HG03439 (cell line): ENCODE measurements around the gene DLX2.

Experiments used
- ATAC-seq: cut with Tn5 transposase; IDR thresholded peaks from one replicate; pipeline ENCODE4 v1.9.1; 2021; ENCODE audit warnings: mild to moderate bottlenecking, moderate library complexity; ENCODE audit not compliant: unreplicated experiment

Gene DLX2

GRCh38 chr2:172094294-172095145, 8.2 kb downstream of the DLX2 start:
- no peak for ATAC-seq

DNA sequence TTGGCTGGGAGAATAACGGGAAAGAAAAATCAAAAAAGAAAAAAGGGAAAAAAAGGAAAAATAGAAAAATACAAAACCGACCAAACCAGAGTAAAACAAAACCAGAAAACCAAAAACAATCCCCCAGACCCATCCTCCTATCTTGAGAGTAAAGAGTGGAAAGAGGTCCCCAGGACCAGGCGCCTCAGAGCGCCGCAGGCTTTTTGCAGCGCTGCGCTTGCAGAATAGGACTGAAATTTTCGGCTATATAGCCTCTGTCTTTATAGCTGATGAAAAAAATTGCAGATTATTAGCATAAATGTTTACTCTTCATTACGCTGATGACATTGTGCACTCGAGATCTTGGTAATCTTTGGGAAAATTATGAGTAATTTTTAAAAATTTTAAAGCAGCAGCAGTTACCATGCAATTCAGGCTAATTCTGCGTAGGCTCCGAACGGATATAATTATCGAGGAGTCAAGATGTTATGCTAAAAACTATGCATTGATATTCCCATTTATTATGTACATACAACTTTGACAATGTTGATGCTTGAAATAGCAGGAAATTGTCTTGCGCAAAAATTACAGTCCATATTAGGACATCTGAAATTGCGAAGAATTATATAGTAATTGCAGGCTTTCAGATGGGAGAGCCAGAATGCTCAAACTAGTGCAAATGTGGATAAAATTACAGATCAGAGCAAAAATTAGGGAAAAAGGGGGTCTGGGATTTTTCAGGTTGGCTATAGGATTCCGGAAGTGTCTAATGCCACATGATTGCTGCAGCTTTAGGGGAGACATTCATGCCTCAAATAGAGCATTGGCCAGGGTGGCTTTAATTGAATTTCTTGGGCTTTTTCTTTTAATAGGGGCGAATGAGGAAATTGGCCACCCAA, 9.0 kb downstream of the DLX2 start:
- ATAC-seq, result no peak

DNA sequence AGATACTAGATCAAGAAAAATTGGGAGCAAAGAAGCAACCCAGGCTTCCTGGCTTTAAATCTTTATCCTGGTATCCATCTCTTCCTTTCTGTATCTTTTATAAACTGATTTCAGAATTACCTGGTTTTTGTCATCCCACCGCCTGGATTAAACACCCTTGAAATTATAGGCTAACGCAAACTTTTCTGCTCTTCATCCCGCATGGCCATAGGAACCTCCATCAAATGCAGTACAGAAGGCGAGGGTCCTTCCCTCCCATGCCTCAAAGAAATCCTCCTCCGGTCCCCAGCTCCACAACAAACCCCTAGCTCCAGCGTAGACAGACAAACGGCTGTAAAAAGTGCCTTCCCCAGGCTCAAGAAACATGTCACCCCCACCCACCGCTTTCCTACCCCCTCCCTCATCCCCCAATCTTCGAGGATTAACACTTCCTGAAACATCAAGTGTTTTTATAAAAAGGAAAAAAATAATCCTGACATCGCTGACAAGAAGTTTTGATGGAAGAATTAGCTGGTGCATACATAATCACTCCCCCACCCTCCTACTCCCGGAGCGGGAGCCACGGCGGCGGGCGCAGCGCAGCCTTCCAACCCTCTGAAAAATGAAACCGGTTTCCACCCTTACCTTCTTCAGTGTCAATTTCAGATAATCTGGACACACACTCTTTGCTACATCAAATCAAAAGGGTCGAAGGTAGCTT, 9.8 kb downstream of the DLX2 start:
- no peak for ATAC-seq

DNA sequence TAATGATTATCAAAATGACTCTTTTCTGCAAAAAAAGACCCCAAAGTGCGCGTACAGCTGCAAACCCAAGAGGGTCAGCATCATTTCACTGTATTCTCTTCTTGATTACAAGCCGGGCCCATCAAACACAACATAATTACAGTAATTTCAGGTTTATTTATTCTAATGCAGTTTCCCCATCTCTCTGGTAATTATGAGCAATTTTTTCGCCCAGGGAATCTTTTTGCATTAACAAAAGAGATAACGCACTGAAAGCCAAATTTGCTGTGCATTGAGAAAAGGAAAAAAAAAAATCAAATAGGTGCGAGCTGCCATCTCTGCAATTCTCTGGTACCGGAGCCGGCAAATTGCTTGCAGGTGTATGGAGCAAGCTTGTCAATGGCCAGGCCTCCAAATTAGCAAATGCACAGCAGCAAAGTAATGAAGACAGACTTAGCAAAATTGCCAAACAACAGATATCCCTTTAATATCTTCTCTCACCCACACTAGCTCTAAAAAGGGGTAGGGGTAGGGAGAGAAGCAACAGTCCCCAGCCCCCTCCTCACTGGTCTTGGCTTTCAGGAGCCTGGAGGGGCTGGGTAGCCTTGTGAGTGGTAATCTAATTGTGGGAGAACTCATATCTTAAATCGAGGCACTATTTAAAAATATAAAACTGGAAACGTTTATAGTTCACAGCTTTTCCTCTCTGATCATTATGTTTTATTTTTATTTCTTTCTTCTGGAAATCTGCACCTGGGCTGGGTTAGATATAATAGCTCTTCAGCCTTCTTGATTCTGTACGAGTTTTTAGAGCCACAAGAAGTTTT, 10.7 kb downstream of the DLX2 start:
- no peak for ATAC-seq

GRCh38 chr2:172091000-172091641, 11.6 kb downstream of the DLX2 start:
- ATAC-seq, result no peak

GRCh38 chr2:172090044-172090961, 12.4 kb downstream of the DLX2 start:
- ATAC-seq, result no peak

- ATAC-seq, result no peak
Observed at GRCh38 chr2:172089633-172090032, 13.1 kb downstream of the DLX2 start.

DNA sequence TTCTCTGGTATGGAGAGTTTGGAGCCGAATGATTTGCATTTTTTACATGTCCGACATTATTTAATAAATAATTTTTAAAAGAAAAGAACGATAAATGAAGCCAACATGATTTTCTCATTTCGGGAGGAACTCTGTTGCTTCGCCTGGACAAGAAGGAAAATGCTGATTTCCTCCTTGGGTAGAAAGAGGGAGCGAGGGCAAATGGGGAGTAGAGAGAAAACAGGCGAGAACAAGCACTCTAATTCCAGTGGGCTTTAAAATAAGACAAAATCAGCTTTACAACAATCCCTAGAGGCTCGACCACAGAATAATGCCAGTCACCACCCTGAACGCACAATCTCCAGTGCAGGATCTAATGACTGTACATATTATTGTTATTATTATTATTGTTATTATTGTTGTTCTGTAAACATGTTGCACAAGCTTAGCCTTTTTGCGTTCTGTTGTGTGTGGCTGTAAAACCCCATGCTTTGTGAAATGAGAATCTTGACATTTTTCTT, 13.6 kb downstream of the DLX2 start:
- no peak for ATAC-seq

- no peak for ATAC-seq
Observed at GRCh38 chr2:172088245-172089004, 14.3 kb downstream of the DLX2 start.

DNA sequence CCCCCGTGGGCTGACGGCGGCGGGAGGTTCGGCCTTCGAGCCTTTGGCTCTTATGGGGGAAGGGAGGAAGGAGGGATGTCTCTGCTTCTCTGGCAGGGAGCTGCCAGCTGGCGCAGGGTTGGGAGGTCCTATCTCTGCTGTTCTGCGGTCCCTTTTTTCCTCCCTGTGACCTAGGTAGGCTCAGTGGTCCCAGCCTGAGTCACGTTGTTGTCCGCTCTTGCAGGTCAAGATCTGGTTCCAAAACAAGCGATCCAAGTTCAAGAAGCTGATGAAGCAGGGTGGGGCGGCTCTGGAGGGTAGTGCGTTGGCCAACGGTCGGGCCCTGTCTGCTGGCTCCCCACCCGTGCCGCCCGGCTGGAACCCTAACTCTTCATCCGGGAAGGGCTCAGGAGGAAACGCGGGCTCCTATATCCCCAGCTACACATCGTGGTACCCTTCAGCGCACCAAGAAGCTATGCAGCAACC, 14.9 kb downstream of the DLX2 start:
- ATAC-seq, result no peak

DNA sequence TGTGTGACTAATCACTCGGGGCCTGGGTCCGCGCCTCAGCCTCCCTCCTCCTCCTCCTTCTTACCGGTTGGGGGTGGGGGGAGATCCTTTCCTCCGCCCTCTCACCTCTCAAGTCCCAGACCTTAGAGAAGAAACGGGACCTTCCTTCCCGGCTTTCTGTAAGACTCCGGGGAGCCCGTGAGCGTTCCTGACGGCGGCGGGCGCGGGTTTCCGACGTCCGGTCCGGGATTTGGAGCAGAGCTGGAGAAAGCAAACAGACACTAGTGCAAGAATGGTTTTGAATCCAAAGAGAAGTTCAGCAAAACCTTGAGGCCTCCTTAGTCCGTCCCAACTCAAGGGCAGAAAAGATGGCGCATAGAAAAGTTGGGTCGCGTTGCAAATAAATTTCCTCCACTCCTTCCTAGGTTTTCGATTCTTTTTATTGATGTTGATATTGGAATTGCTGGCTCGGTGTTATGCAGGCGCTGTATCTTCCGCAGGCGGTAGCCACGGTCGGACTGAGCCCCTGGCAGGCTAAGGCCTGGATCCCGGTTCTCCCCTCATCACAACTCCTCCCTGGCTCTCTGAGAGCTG, 15.4 kb downstream of the DLX2 start:
- ATAC-seq, result no peak

- ATAC-seq, result no peak
Observed at GRCh38 chr2:172086241-172087206, 16.2 kb downstream of the DLX2 start.

- peak; percentile 13 for ATAC-seq
Observed at GRCh38 chr2:172085460-172086159, 17.1 kb downstream of the DLX2 start, which contains the start of gene DLX1. DLX1 (plus strand) TSS chr2:172085507; CDS start chr2:172085678, 171 bp downstream.

DNA sequence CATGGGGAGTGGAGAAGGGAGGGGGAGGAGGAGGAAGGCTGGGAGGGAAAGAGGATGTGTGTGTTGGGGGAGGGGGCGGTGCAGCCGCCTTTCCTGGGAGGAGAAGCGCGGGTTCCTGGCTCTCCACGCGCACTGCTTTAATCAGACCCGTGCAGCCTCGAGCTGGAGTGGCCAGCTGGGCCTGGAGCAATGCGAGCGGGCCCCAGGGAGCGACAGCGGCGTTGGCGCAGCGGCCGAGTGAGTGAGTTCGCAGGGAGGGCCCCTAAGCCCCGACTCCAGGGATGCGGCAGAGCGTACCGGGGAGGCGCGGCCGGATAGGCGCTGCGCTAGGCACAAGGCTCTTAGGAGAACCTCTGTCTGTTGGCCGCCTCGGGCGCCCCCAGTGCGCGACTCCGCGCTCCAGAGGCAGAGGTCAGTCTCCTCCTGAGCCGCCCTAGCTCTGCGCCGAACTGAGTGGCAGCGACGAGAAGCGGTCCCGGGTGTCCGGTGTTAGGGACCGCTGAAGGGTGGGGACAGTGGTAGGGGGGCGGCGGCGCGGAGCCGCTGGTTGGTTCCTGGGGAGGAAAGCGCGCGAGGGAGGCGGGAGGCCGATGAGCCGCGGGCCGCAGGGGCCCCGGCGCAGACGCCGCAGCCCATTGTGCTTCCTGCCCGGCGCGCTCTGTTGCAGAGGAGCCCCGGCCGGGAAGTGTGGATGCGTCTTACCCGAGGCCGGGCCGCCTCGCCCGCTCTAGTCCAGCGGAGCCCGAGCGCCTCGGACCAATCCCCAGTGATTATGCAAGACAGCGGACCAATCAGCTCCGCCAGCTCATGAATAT, 17.8 kb downstream of the DLX2 start:
- ATAC-seq, result peak; percentile 84

- ATAC-seq, result no peak
Observed at GRCh38 chr2:172084395-172084644, 18.4 kb downstream of the DLX2 start.
